H1 (cell line): ENCODE measurements around the gene TCF4. TPM values are rescaled to one million over a fixed set of nuclear protein-coding genes. Genes with fewer than 3 reads are reported as not detected.

ENCODE experiments used
- CTCF ChIA-PET: fragments of 300-600 bp; sonication (Branson Sonifier 250); formaldehyde crosslinking; loops from one replicate; lab custom pipeline; 2021; ENCODE audit not compliant: partially characterized antibody; lab: Charles Lee
- POLR2A ChIA-PET: fragments of 300-600 bp; sonication (Branson Sonifier 250); formaldehyde crosslinking; loops from one replicate; lab custom pipeline; 2021; ENCODE audit warnings: inconsistent platforms; ENCODE audit not compliant: partially characterized antibody; lab: Charles Lee
- DNase-seq, 2 experiments: peaks; one replicate each; pipeline versions ENCODE4 v3.0.0 to v3.0.0-alpha.2; 2010 to 2022; ENCODE audit warnings: low spot score in 2 of 2, low read depth in 1 of 2, mixed read lengths in 1 of 2
- FAIRE-seq: peaks from 2 replicates; lab custom pipeline; 2011; peaks lifted over from hg19 to GRCh38; lab: Jason Lieb, UNC
- H2AFZ ChIP-seq: 2 replicates; pipeline ENCODE4 v1.8.1; 2012; ENCODE audit warnings: low read length, inconsistent platforms
- H2AK5ac ChIP-seq: 2 replicates; pipeline ENCODE4 v1.6.1; 2013; ENCODE audit warnings: low read depth, low read length
- H2BK120ac ChIP-seq: replicated peaks from 2 replicates; pipeline ENCODE3; 2013; ENCODE audit warnings: low read depth, low read length, inconsistent platforms
- H2BK12ac ChIP-seq: 2 replicates; pipeline ENCODE4 v1.6.1; 2013; ENCODE audit warnings: low read depth, low read length
- H2BK15ac ChIP-seq: 2 replicates; pipeline ENCODE4 v1.6.1; 2013; ENCODE audit warnings: low read length
- H2BK20ac ChIP-seq: 2 replicates; pipeline ENCODE4 v1.6.1; 2013; ENCODE audit warnings: low read length
- H2BK5ac ChIP-seq: 2 replicates; pipeline ENCODE4 v1.6.1; 2013; ENCODE audit warnings: low read depth, low read length
- H3K14ac ChIP-seq: 2 replicates; pipeline ENCODE4 v1.6.1; 2013; ENCODE audit warnings: inconsistent platforms; ENCODE audit not compliant: insufficient read length
- H3K18ac ChIP-seq: 2 replicates; pipeline ENCODE4 v1.6.1; 2013; ENCODE audit warnings: low read length; ENCODE audit errors: extremely low read depth
- H3K23ac ChIP-seq: 2 replicates; pipeline ENCODE4 v1.6.1; 2013; ENCODE audit warnings: inconsistent platforms; ENCODE audit not compliant: insufficient read length
- H3K23me2 ChIP-seq: 2 replicates; pipeline ENCODE4 v1.6.1; 2013; ENCODE audit warnings: low read depth, low read length
- H3K27ac ChIP-seq: 2 replicates; pipeline ENCODE4 v1.6.1; 2011; ENCODE audit warnings: low read depth, low read length, inconsistent platforms
- H3K27me3 ChIP-seq, 4 experiments: replicated peaks in 1 of 4; 1 replicate in 1 of 4; 2 replicates in 3 of 4; pipeline versions ENCODE4 v1.6.1 to v1.8.1; 2011 to 2013; ENCODE audit warnings: low read length in 3 of 4, mild to moderate bottlenecking in 3 of 4, inconsistent platforms in 2 of 4, mixed read lengths in 2 of 4, moderate library complexity in 1 of 4; ENCODE audit not compliant: control insufficient read depth in 3 of 4, insufficient read depth in 3 of 4; ENCODE audit errors: extremely low read depth in 1 of 4
- H3K36me3 ChIP-seq, 4 experiments: 2 replicates each; pipeline versions ENCODE4 v1.6.1 to v1.8.1; 2011 to 2013; ENCODE audit warnings: mild to moderate bottlenecking in 4 of 4, low read length in 3 of 4, moderate library complexity in 2 of 4, control low read depth in 1 of 4, inconsistent platforms in 1 of 4; ENCODE audit not compliant: insufficient read depth in 4 of 4, control insufficient read depth in 2 of 4
- H3K4ac ChIP-seq: replicated peaks from 2 replicates; pipeline ENCODE3; 2013; ENCODE audit warnings: low read length, low read depth, mixed read lengths, inconsistent platforms; ENCODE audit not compliant: insufficient read length
- H3K4me1 ChIP-seq, 4 experiments: replicated peaks in 1 of 4; 1 replicate in 1 of 4; 2 replicates in 3 of 4; pipeline versions ENCODE4 v1.6.1 to v1.8.1; 2011 to 2013; ENCODE audit warnings: low read length in 3 of 4, inconsistent platforms in 2 of 4, mixed read lengths in 1 of 4; ENCODE audit not compliant: insufficient read depth in 4 of 4, control insufficient read depth in 3 of 4
- H3K4me2 ChIP-seq, 2 experiments: 2 replicates each; pipeline versions ENCODE4 v1.6.1 to v1.8.1; 2011 to 2013; ENCODE audit warnings: low read depth in 2 of 2, low read length in 2 of 2, control low read depth in 1 of 2, inconsistent platforms in 1 of 2, mild to moderate bottlenecking in 1 of 2; ENCODE audit not compliant: insufficient read depth in 1 of 2
- H3K4me3 ChIP-seq, 4 experiments: fragments of 200-600, 300-600 bp in 1 of 4; sonication (generic), shearing (Covaris generic), sonication (Bioruptor Twin) in 1 of 4; 2 replicates each; pipeline versions ENCODE4 v1.5.1 to v1.8.1; 2011 to 2016; ENCODE audit warnings: low read length in 4 of 4, low read depth in 3 of 4, control low read depth in 2 of 4, inconsistent platforms in 2 of 4, mild to moderate bottlenecking in 2 of 4, mixed read lengths in 1 of 4, moderate library complexity in 1 of 4; ENCODE audit not compliant: insufficient read depth in 2 of 4; ENCODE audit errors: extremely low read depth in 1 of 4
- H3K56ac ChIP-seq: replicated peaks from 2 replicates; pipeline ENCODE3; 2013; ENCODE audit warnings: low read depth, mild to moderate bottlenecking, mixed read lengths, low read length, inconsistent platforms; ENCODE audit not compliant: insufficient read length
- H3K79me1 ChIP-seq: 2 replicates; pipeline ENCODE4 v1.6.1; 2013; ENCODE audit warnings: low read depth, low read length, control low read depth
- H3K79me2 ChIP-seq, 2 experiments: 2 replicates each; pipeline versions ENCODE4 v1.6.1 to v1.8.1; 2012 to 2013; ENCODE audit warnings: low read length in 2 of 2, mild to moderate bottlenecking in 2 of 2, inconsistent platforms in 1 of 2; ENCODE audit not compliant: insufficient read depth in 2 of 2, control insufficient read depth in 1 of 2
- H3K9ac ChIP-seq, 4 experiments: replicated peaks in 1 of 4; 1 replicate in 1 of 4; 2 replicates in 3 of 4; pipeline versions ENCODE4 v1.6.1 to v1.8.1; 2011 to 2013; ENCODE audit warnings: low read depth in 3 of 4, low read length in 3 of 4, control low read depth in 2 of 4, mild to moderate bottlenecking in 2 of 4, moderate library complexity in 2 of 4, inconsistent platforms in 1 of 4; ENCODE audit errors: extremely low read depth in 1 of 4
- H3K9me3 ChIP-seq, 2 experiments: 2 replicates each; pipeline versions ENCODE4 v1.6.1 to v1.8.1; 2012 to 2013; ENCODE audit warnings: mild to moderate bottlenecking in 2 of 2, moderate library complexity in 2 of 2, control low read depth in 1 of 2, inconsistent platforms in 1 of 2, low read depth in 1 of 2, low read length in 1 of 2, mixed read lengths in 1 of 2; ENCODE audit not compliant: insufficient read depth in 2 of 2
- H4K20me1 ChIP-seq, 2 experiments: replicated peaks in 1 of 2; 2 replicates each; pipeline versions ENCODE3 to v1.8.1; 2011 to 2013; ENCODE audit warnings: inconsistent platforms in 2 of 2, low read length in 2 of 2, mild to moderate bottlenecking in 1 of 2; ENCODE audit not compliant: insufficient read depth in 2 of 2, control insufficient read depth in 1 of 2
- H4K5ac ChIP-seq: 2 replicates; pipeline ENCODE4 v1.6.1; 2013; ENCODE audit warnings: low read length, low read depth, mixed read lengths, inconsistent platforms; ENCODE audit not compliant: insufficient read length
- H4K8ac ChIP-seq: 2 replicates; pipeline ENCODE4 v1.8.0; 2013; ENCODE audit warnings: mild to moderate bottlenecking, moderate library complexity, low read length, inconsistent platforms; ENCODE audit not compliant: insufficient read depth; ENCODE audit errors: extremely low read depth
- H4K91ac ChIP-seq: replicated peaks from 2 replicates; pipeline ENCODE3; 2013; ENCODE audit warnings: low read length, mixed read lengths, inconsistent platforms; ENCODE audit not compliant: insufficient read length
- PHF8 ChIP-seq: fragments of 200-600 bp; sonication (generic); conservative IDR thresholded peaks from 2 replicates; pipeline ENCODE4 v1.7.1; 2012; ENCODE audit warnings: low read depth, mild to moderate bottlenecking, inconsistent platforms, low read length, moderate library complexity
- WGBS, 2 experiments: shearing (Covaris generic) in 1 of 2; methylation state at CpG; one replicate each; pipeline versions ENCODE4 v1.1.6 to v1.1.7; 2013 to 2015; ENCODE audit warnings: low lambda C conversion rate in 2 of 2, mixed read lengths in 2 of 2, inconsistent platforms in 1 of 2, low coverage in 1 of 2, missing lambda C conversion rate in 1 of 2; ENCODE audit not compliant: insufficient replicate concordance in 2 of 2, insufficient coverage in 1 of 2, insufficient read length in 1 of 2; ENCODE audit errors: extremely low coverage in 1 of 2, missing lambda C conversion rate in 1 of 2; 5-methylcytosine and 5-hydroxymethylcytosine counted together
- polyA plus RNA-seq, 7 experiments: library from polyadenylated mRNA; depleted of rRNA in 3 of 7; stranded (reverse) in 5 of 7; unstranded in 2 of 7; fragments of >200 nt in 5 of 7; fragments of 200-250 nt in 2 of 7; gene quantifications; 1 replicate in 5 of 7; 2 replicates in 1 of 7; 4 replicates in 1 of 7; pipeline versions ENCODE4 v1.2.1 to v1.2.3, GENCODE V29; 2011 to 2013; ENCODE audit warnings: missing spikeins in 2 of 7, mixed read lengths in 2 of 7
- total RNA-seq: library from RNA; stranded (reverse); fragmentation: NEBNext Ultra II Directional; extraction: Animal tissue kit (Norgen Biotek cat#: 25700); gene quantifications from 2 replicates; pipeline ENCODE4 v1.2.1, GENCODE V29; 2021

TCF4 gene
- total and polyA plus RNA-seq, 2 of the 8 experiments (the other 6 are each of a cell fraction or from before 2014, with no cell fraction given) = 59.3 to 118 TPM

GRCh38 chr18:55453186-55453585 lies 134.8 kb downstream of the TCF4 start:
- no peak for TF ChIP-seq PHF8
- FAIRE-seq = no peak
- POLR2A ChIA-PET = interaction anchor here (1.3 kb wide), 1 partner anchor 14 kb away, joined by 4 read pairs; no protein-coding TSS in a partner anchor

More at GRCh38 chr18:55453186-55453585, 134.8 kb downstream of the TCF4 start:
- Histone ChIP-seq H4K20me1 (peaks cover 2 to 3% of the 10 kb centered on the region in 2 experiments), H3K23ac (no peak overlapping the region), H2AK5ac (no peak overlapping the region), H3K9ac (no peak overlapping the region), H3K27ac (no peak overlapping the region), H3K79me1 (no peaks in the 10 kb centered on the region; the same call in 1 of the 2 replicates), H3K79me2 (peaks cover 0 to 98% of the 10 kb centered on the region in 2 experiments; a peak in 3 of 4 replicates), H4K91ac (no peak overlapping the region), H2BK20ac (no peak overlapping the region), H3K4me3 (no peak overlapping the region), H3K4me1 (peaks cover 0 to 3% (median 1%) of the 10 kb centered on the region in 4 experiments; a peak in 2 of 7 replicates), H3K56ac (no peak overlapping the region), H3K4ac (no peak overlapping the region), H2BK15ac (no peak overlapping the region), H2BK5ac (no peak overlapping the region), H3K27me3 (no peaks in the 10 kb centered on the region), H2BK120ac (no peak overlapping the region), H2BK12ac (no peak overlapping the region), H3K14ac (no peak overlapping the region), H4K8ac (no peak overlapping the region), H3K9me3 (no peaks in the 10 kb centered on the region), H2AFZ (no peak overlapping the region), H4K5ac (no peak overlapping the region), H3K18ac (no peak overlapping the region), H3K23me2 (no peaks in the 10 kb centered on the region), H3K36me3 (no peaks in the 10 kb centered on the region), H3K4me2 (no peak overlapping the region)
- WGBS, 2 experiments = 85% methylated on average over 1 of the region's 1 CpG; no CpG with 5 or more reads in 1 of the 2 experiments
- CTCF ChIA-PET = interaction anchor here (1.2 to 2.9 kb wide), 4 partner anchors 8 to 219 kb away, joined by 3 to 9 read pairs (median 4); no protein-coding TSS in a partner anchor
- no peak for DNase-seq
